IMR-90 (cell line): ENCODE data around the gene SHROOM1. TPM values are rescaled to one million over a fixed set of nuclear protein-coding genes. Genes with fewer than 3 reads are reported as not detected.

Source experiments
- ATAC-seq: fragments of 200-7000 bp; cut with Tn5 transposase; 2 replicates; pipeline ENCODE4 v1.9.1; 2020; ENCODE audit warnings: low read depth, mild to moderate bottlenecking, moderate library complexity
- BruUV-seq: library from RNA; stranded (reverse); fragments of 400-500 nt; replicated peaks from 2 replicates; lab custom pipeline; 2021; lab: Mats Ljungman, UMichigan
- CTCF ChIA-PET: fragments of 300-600 bp; formaldehyde crosslinking; extraction: SDS; loops from one replicate; lab custom pipeline; 2021; ENCODE audit warnings: antibody characterized with exemption; lab: Yijun Ruan, JAX
- POLR2A ChIA-PET: fragments of 300-600 bp; sonication (Branson Sonifier 250); formaldehyde crosslinking; loops from one replicate; lab custom pipeline; 2022; ENCODE audit warnings: antibody characterized with exemption; ENCODE audit not compliant: unreplicated experiment; lab: Charles Lee
- DNase-seq: peaks from one replicate; pipeline ENCODE4 v3.0.0; 2013
- H2AFZ ChIP-seq: replicated peaks from 2 replicates; pipeline ENCODE3; 2013; ENCODE audit warnings: low read length, mild to moderate bottlenecking; ENCODE audit not compliant: poor library complexity
- H2AK5ac ChIP-seq: 2 replicates; pipeline ENCODE4 v1.6.1; 2013; ENCODE audit warnings: low read depth, low read length, inconsistent platforms
- H2AK9ac ChIP-seq: replicated peaks from 2 replicates; pipeline ENCODE3; 2013; ENCODE audit warnings: mild to moderate bottlenecking, low read depth, low read length, moderate library complexity; ENCODE audit not compliant: poor library complexity
- H2BK120ac ChIP-seq: 2 replicates; pipeline ENCODE4 v1.6.1; 2013; ENCODE audit warnings: low read depth, low read length, inconsistent platforms
- H2BK15ac ChIP-seq: 3 replicates; pipeline ENCODE4 v1.6.1; 2013; ENCODE audit warnings: low read depth, low read length, inconsistent platforms
- H2BK20ac ChIP-seq: 2 replicates; pipeline ENCODE4 v1.6.1; 2013; ENCODE audit warnings: low read depth, mild to moderate bottlenecking, inconsistent platforms, low read length, moderate library complexity
- H2BK5ac ChIP-seq: 2 replicates; pipeline ENCODE4 v1.6.1; 2013; ENCODE audit warnings: mild to moderate bottlenecking, low read depth, low read length, inconsistent platforms; ENCODE audit not compliant: poor library complexity, severe bottlenecking
- H3K14ac ChIP-seq: replicated peaks from 2 replicates; pipeline ENCODE4 v1.6.1; 2013; ENCODE audit warnings: low read depth, low read length, inconsistent platforms
- H3K18ac ChIP-seq: 2 replicates; pipeline ENCODE4 v1.6.1; 2013; ENCODE audit warnings: low read depth, low read length, control low read depth
- H3K23ac ChIP-seq: 2 replicates; pipeline ENCODE4 v1.6.1; 2013; ENCODE audit warnings: low read depth, low read length, inconsistent platforms
- H3K27ac ChIP-seq: 2 replicates; pipeline ENCODE4 v1.5.1; 2013; ENCODE audit warnings: mild to moderate bottlenecking, control low read depth, low read length; ENCODE audit not compliant: insufficient read depth
- H3K27me3 ChIP-seq: 2 replicates; pipeline ENCODE4 v1.6.1; 2013; ENCODE audit warnings: low read length; ENCODE audit not compliant: control insufficient read depth, insufficient read depth
- H3K36me3 ChIP-seq: 2 replicates; pipeline ENCODE4 v1.6.1; 2013; ENCODE audit warnings: low read length, mixed read lengths; ENCODE audit not compliant: control insufficient read depth, insufficient read depth
- H3K4ac ChIP-seq: 2 replicates; pipeline ENCODE4 v1.6.1; 2013; ENCODE audit warnings: low read depth, low read length, inconsistent platforms
- H3K4me1 ChIP-seq: 2 replicates; pipeline ENCODE4 v1.6.1; 2013; ENCODE audit warnings: low read length, mixed read lengths; ENCODE audit not compliant: control insufficient read depth, insufficient read depth
- H3K4me2 ChIP-seq: 2 replicates; pipeline ENCODE4 v1.6.1; 2013; ENCODE audit warnings: low read depth, mild to moderate bottlenecking, control low read depth, low read length, moderate library complexity
- H3K4me3 ChIP-seq: 2 replicates; pipeline ENCODE4 v1.5.1; 2013; ENCODE audit warnings: low read depth, mild to moderate bottlenecking, control low read depth, low read length, moderate library complexity; ENCODE audit not compliant: insufficient read depth
- H3K56ac ChIP-seq: 2 replicates; pipeline ENCODE4 v1.6.1; 2013; ENCODE audit warnings: low read length, inconsistent platforms; ENCODE audit not compliant: insufficient read depth; ENCODE audit errors: extremely low read depth
- H3K79me1 ChIP-seq, 2 experiments: 2 replicates each; pipeline ENCODE4 v1.6.1; 2013; ENCODE audit warnings: low read length in 2 of 2, inconsistent platforms in 1 of 2, low read depth in 1 of 2
- H3K9ac ChIP-seq: 2 replicates; pipeline ENCODE4 v1.6.1; 2013; ENCODE audit warnings: low read depth, low read length, control low read depth
- H3K9me1 ChIP-seq: 2 replicates; pipeline ENCODE4 v1.6.1; 2013; ENCODE audit warnings: low read length, inconsistent platforms; ENCODE audit not compliant: insufficient read depth
- H3K9me3 ChIP-seq: 2 replicates; pipeline ENCODE4 v1.6.1; 2013; ENCODE audit warnings: low read length; ENCODE audit not compliant: control insufficient read depth, insufficient read depth
- H4K20me1 ChIP-seq: 2 replicates; pipeline ENCODE4 v1.6.1; 2013; ENCODE audit warnings: low read length, inconsistent platforms; ENCODE audit not compliant: insufficient read depth
- H4K5ac ChIP-seq: 2 replicates; pipeline ENCODE4 v1.6.1; 2013; ENCODE audit warnings: mild to moderate bottlenecking, low read depth, low read length, control low read depth
- H4K8ac ChIP-seq, 2 experiments: 2 replicates each; pipeline ENCODE4 v1.6.1; 2013; ENCODE audit warnings: low read depth in 2 of 2, low read length in 2 of 2, control low read depth in 1 of 2, inconsistent platforms in 1 of 2
- H4K91ac ChIP-seq: 2 replicates; pipeline ENCODE4 v1.6.1; 2013; ENCODE audit warnings: low read depth, low read length, inconsistent platforms; ENCODE audit not compliant: insufficient read depth
- WGBS, 2 experiments: methylation state at CpG; one replicate each; pipeline versions ENCODE4 v1.1.5 to v1.1.7; 2013; ENCODE audit warnings: missing lambda C conversion rate in 2 of 2; ENCODE audit not compliant: insufficient read length in 1 of 2; ENCODE audit errors: extremely low coverage in 2 of 2; 5-methylcytosine and 5-hydroxymethylcytosine counted together
- dilution Hi-C: fragments of 300-500 bp; cut with HindIII; formaldehyde crosslinking; loops from one replicate; pipeline ENCODE4 v1.14.3; 2018; ENCODE audit warnings: low sequenced_read_pairs; ENCODE audit not compliant: unreplicated experiment
- in situ Hi-C: fragments of 300-500 bp; cut with MboI; formaldehyde crosslinking; loops from 3 replicates; pipeline ENCODE4 v1.14.3; 2019; ENCODE audit warnings: low sequenced_read_pairs, inconsistent platforms, mixed read lengths
- intact Hi-C: fragments of 100-400 bp; cut with micrococcal nuclease; formaldehyde crosslinking; loops from 2 replicates; pipeline ENCODE4 v1.10.0; 2022
- microRNA-seq, 2 experiments: library from miRNA; stranded (forward) in 1 of 2; unstranded in 1 of 2; fragments of 10-50 nt in 1 of 2; fragments of <30 nt in 1 of 2; gene quantifications in 1 of 2; microRNA quantifications in 1 of 2; one replicate each; pipeline versions ENCODE3 to v1.1.0; 2013 to 2020; ENCODE audit not compliant: insufficient read depth in 1 of 2, insufficient read length in 1 of 2, unreplicated experiment in 1 of 2
- polyA plus RNA-seq, 3 experiments: library from polyadenylated mRNA; depleted of rRNA; stranded (reverse); fragments of >200 nt; gene quantifications; 2 replicates each; pipeline ENCODE4 v1.2.3, GENCODE V29; 2012; ENCODE audit warnings: low replicate concordance in 1 of 3
- small RNA-seq, 5 experiments: library from RNA; depleted of rRNA; stranded (forward); fragments of <200 nt; gene quantifications; one replicate each; pipeline ENCODE3, GENCODE V24; 2012
- total RNA-seq: library from RNA; depleted of rRNA; stranded (reverse); fragments of >200 nt; gene quantifications from 2 replicates; pipeline ENCODE4 v1.2.3, GENCODE V29; 2012; rRNA removed
- TF ChIP-seq, protein P1 (sequence below): fragments of 150-350 bp; IDR thresholded peaks from 2 replicates; pipeline ENCODE4 v1.6.1; 2017; ENCODE audit warnings: mild to moderate bottlenecking, antibody characterized with exemption, low read length, low read depth

SHROOM1 gene
- total and polyA plus RNA-seq, 2 of the 4 experiments (the other 2 are of a cell fraction) = 1.4 to 6.3 TPM

DNA sequence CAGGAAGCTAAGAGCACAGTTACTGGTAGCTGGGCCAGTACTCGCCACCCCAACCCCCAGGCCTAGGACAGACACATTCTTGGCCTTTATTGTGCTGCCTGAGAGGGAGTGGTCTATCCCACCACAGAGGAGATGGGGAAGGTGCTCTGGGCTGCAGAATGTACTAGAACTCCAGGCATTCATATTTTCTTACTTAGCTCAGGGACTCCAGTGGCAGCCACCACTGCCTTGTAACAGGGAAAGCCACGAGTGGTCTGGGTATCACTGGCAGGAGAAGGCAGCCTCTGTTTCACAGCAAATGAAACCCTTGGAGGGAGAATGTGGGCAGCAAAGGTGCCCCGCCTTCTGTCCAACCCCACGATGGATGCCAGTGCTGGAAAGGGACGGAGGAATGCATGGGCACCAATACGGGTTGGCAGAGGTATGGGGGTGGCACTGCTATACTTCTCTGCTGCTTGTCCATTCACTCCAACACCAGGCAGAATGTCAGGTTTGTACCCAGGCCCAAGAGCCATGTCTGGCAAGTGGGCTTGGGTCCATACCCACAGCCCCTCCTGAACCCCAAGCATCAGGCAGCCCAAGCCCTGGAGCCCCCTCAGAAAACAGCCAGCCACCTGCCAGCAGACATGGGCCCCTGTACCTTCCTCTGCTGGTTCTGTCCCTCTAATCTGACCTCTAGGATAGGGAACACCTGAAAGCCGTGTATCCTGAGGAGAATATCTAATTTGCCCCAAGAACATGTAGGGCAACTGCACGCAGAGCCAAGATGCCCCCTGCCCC is 58.0 kb downstream of the SHROOM1 start:
- no peaks in the 10 kb centered on the region for H3K36me3 ChIP-seq
- no TSS peak for BruUV-seq
- DNase-seq = no peak
- H4K20me1 ChIP-seq = peaks cover 63% of the 10 kb centered on the region
- no peak overlapping the region for H2BK20ac ChIP-seq
- intact Hi-C loops (no loop called here), in situ Hi-C loops (no loop called here), dilution Hi-C loops (no loop called here)
- peaks cover 54% of the 10 kb centered on the region for H3K9me1 ChIP-seq
- no peak overlapping the region for H3K9ac ChIP-seq
- peaks cover 44 to 86% of the 10 kb centered on the region in 2 experiments for H3K79me1 ChIP-seq
- H3K27ac ChIP-seq = no peak overlapping the region
- no peaks in the 10 kb centered on the region for H3K9me3 ChIP-seq
- no peak overlapping the region for H4K8ac ChIP-seq
- no peak overlapping the region for H2AFZ ChIP-seq
- H2BK5ac ChIP-seq = no peak overlapping the region
- TF ChIP-seq, protein P1, sequence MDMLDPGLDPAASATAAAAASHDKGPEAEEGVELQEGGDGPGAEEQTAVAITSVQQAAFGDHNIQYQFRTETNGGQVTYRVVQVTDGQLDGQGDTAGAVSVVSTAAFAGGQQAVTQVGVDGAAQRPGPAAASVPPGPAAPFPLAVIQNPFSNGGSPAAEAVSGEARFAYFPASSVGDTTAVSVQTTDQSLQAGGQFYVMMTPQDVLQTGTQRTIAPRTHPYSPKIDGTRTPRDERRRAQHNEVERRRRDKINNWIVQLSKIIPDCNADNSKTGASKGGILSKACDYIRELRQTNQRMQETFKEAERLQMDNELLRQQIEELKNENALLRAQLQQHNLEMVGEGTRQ = no peak
- no peak overlapping the region for H3K18ac ChIP-seq
- no peak overlapping the region for H3K4me3 ChIP-seq
- no peak overlapping the region for H3K56ac ChIP-seq
- no peak overlapping the region for H2AK9ac ChIP-seq
- peak overlapping the region; percentile 8; the same call in 1 of the 2 replicates for H3K14ac ChIP-seq
- H3K23ac ChIP-seq = no peak overlapping the region
- no peak for ATAC-seq
- no peak overlapping the region; the same call in 1 of the 2 replicates for H2AK5ac ChIP-seq
- CTCF ChIA-PET = no interaction called here
- H4K91ac ChIP-seq = no peak overlapping the region
- H3K4me2 ChIP-seq = no peak overlapping the region
- POLR2A ChIA-PET = no interaction called here
- no peak overlapping the region for H2BK15ac ChIP-seq
- H2BK120ac ChIP-seq = no peak overlapping the region
- H3K27me3 ChIP-seq = no peaks in the 10 kb centered on the region
- no peak overlapping the region for H3K4ac ChIP-seq
- WGBS, 2 experiments = 94% methylated on average over 5 of the region's 8 CpGs; no CpG with 5 or more reads in 1 of the 2 experiments
- H4K5ac ChIP-seq = no peak overlapping the region
- peaks cover 28% of the 10 kb centered on the region for H3K4me1 ChIP-seq

Small RNA genes lying within 50 kb of the gene (microRNA-seq; reads per million reads assigned to microRNA genes)
- gene RNA5SP192 (ENCODE audit: insufficient read depth, insufficient read length) = not detected

Small RNA genes lying within 50 kb of the gene (small RNA-seq; reads per million reads assigned to genes)
- gene RNA5SP192 = 0 reads per million in 5 experiments

Other genes with a start within 250 kb of the SHROOM1 start
- gene IL13, start 172.5 kb downstream of the SHROOM1 start, total RNA-seq = not detected in 2 replicates
- gene IL13, start 172.5 kb downstream of the SHROOM1 start, polyA plus RNA-seq (2012; rRNA removed) = not detected in 2 replicates
- not detected in 2 replicates for gene IL4, start 156.7 kb downstream of the SHROOM1 start, total RNA-seq
- gene IL4, start 156.7 kb downstream of the SHROOM1 start, polyA plus RNA-seq (2012; rRNA removed) = not detected in 2 replicates
- gene KIF3A, start 93.1 kb downstream of the SHROOM1 start, total RNA-seq = 4.3 and 9.4 TPM in 2 replicates
- 3.4 and 4.5 TPM in 2 replicates for gene KIF3A, start 93.1 kb downstream of the SHROOM1 start, polyA plus RNA-seq (2012; rRNA removed)
- not detected in 2 replicates for gene CCNI2, start 83.2 kb downstream of the SHROOM1 start, total RNA-seq
- gene CCNI2, start 83.2 kb downstream of the SHROOM1 start, polyA plus RNA-seq (2012; rRNA removed) = not detected in 2 replicates
- gene SEPTIN8, start 53.4 kb downstream of the SHROOM1 start, total RNA-seq = 60.5 and 67.2 TPM in 2 replicates
- 54.7 and 56.2 TPM in 2 replicates for gene SEPTIN8, start 53.4 kb downstream of the SHROOM1 start, polyA plus RNA-seq (2012; rRNA removed)
- under 0.01 TPM in 1 of 2 replicates, not detected in the other for gene SOWAHA, start 17.3 kb downstream of the SHROOM1 start, total RNA-seq
- gene SOWAHA, start 17.3 kb downstream of the SHROOM1 start, polyA plus RNA-seq (2012; rRNA removed) = 0.03 TPM in 1 of 2 replicates, not detected in the other
- gene GDF9, start 35.8 kb upstream of the SHROOM1 start, total RNA-seq = 0.18 and 0.28 TPM in 2 replicates
- 0.16 and 0.21 TPM in 2 replicates for gene GDF9, start 35.8 kb upstream of the SHROOM1 start, polyA plus RNA-seq (2012; rRNA removed)
- gene UQCRQ, start 36.0 kb upstream of the SHROOM1 start, total RNA-seq = 69.7 and 73.7 TPM in 2 replicates
- gene UQCRQ, start 36.0 kb upstream of the SHROOM1 start, polyA plus RNA-seq (2012; rRNA removed) = 292 and 406 TPM in 2 replicates
- under 0.01 TPM in 2 replicates for gene LEAP2, start 43.0 kb upstream of the SHROOM1 start, total RNA-seq
- gene LEAP2, start 43.0 kb upstream of the SHROOM1 start, polyA plus RNA-seq (2012; rRNA removed) = 0.23 and 0.36 TPM in 2 replicates
- 57.2 and 67.2 TPM in 2 replicates for gene AFF4, start 133.0 kb upstream of the SHROOM1 start, total RNA-seq
- 26.0 and 27.3 TPM in 2 replicates for gene AFF4, start 133.0 kb upstream of the SHROOM1 start, polyA plus RNA-seq (2012; rRNA removed)
- 4.1 and 7.2 TPM in 2 replicates for gene ZCCHC10, start 195.9 kb upstream of the SHROOM1 start, total RNA-seq
- gene ZCCHC10, start 195.9 kb upstream of the SHROOM1 start, polyA plus RNA-seq (2012; rRNA removed) = 20.4 and 31.8 TPM in 2 replicates
- 120 and 192 TPM in 2 replicates for gene HSPA4, start 221.4 kb upstream of the SHROOM1 start, total RNA-seq
- 27.6 and 34.9 TPM in 2 replicates for gene HSPA4, start 221.4 kb upstream of the SHROOM1 start, polyA plus RNA-seq (2012; rRNA removed)